ENCODE data around the gene PRSS2. TPM values are rescaled to one million over a fixed set of nuclear protein-coding genes. Genes with fewer than 3 reads are reported as not detected.

PRSS2 gene
- total RNA-seq, 1 donor from 2014 or later, result not detected

DNA sequence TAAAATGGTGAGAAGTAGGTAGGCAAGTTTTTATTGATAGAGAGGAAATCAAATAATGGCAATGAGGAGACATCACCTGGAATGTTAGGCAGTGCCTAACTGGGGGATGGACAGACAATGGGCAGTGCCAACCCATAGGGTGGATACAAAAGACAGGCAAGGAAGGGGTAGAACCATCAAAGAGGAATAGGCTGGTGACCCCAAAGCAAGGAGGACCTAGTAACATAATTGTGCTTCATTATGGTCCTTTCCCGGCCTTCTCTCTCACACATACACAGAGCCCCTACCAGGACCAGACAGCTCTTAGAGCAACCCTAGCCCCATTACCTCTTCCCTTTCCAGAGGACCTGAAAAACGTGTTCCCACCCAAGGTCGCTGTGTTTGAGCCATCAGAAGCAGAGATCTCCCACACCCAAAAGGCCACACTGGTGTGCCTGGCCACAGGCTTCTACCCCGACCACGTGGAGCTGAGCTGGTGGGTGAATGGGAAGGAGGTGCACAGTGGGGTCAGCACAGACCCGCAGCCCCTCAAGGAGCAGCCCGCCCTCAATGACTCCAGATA is 30.0 kb downstream of the PRSS2 start:
- H3K4me1 Mint-ChIP-seq (ENCODE audit: low read depth, unreplicated experiment), result peaks cover 6% of the 10 kb centered on the region
- DNase-seq, result no peak
- peaks cover 20% of the 10 kb centered on the region for H3K27me3 Mint-ChIP-seq (ENCODE audit: unreplicated experiment)

DNA sequence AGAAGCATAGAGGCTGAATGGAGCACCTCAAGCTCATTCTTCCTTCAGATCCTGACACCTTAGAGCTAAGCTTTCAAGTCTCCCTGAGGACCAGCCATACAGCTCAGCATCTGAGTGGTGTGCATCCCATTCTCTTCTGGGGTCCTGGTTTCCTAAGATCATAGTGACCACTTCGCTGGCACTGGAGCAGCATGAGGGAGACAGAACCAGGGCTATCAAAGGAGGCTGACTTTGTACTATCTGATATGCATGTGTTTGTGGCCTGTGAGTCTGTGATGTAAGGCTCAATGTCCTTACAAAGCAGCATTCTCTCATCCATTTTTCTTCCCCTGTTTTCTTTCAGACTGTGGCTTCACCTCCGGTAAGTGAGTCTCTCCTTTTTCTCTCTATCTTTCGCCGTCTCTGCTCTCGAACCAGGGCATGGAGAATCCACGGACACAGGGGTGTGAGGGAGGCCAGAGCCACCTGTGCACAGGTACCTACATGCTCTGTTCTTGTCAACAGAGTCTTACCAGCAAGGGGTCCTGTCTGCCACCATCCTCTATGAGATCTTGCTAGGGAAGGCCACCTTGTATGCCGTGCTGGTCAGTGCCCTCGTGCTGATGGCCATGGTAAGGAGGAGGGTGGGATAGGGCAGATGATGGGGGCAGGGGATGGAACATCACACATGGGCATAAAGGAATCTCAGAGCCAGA is 31.0 kb downstream of the PRSS2 start:
- TF ChIP-seq, protein P1, sequence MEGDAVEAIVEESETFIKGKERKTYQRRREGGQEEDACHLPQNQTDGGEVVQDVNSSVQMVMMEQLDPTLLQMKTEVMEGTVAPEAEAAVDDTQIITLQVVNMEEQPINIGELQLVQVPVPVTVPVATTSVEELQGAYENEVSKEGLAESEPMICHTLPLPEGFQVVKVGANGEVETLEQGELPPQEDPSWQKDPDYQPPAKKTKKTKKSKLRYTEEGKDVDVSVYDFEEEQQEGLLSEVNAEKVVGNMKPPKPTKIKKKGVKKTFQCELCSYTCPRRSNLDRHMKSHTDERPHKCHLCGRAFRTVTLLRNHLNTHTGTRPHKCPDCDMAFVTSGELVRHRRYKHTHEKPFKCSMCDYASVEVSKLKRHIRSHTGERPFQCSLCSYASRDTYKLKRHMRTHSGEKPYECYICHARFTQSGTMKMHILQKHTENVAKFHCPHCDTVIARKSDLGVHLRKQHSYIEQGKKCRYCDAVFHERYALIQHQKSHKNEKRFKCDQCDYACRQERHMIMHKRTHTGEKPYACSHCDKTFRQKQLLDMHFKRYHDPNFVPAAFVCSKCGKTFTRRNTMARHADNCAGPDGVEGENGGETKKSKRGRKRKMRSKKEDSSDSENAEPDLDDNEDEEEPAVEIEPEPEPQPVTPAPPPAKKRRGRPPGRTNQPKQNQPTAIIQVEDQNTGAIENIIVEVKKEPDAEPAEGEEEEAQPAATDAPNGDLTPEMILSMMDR (IDR thresholded peaks at IDR 0.05; ENCODE audit: partially characterized antibody, unreplicated experiment), result no peak
- peaks cover 11% of the 10 kb centered on the region for H3K27me3 Mint-ChIP-seq (ENCODE audit: unreplicated experiment)
- no peak for DNase-seq
- H3K4me3 Mint-ChIP-seq (ENCODE audit: unreplicated experiment), result no peak overlapping the region
- no peaks in the 10 kb centered on the region for H3K36me3 Mint-ChIP-seq (ENCODE audit: unreplicated experiment)
- H3K9me3 Mint-ChIP-seq (ENCODE audit: unreplicated experiment), result peaks cover 7% of the 10 kb centered on the region
- peaks cover 5% of the 10 kb centered on the region for H3K4me1 Mint-ChIP-seq (ENCODE audit: low read depth, unreplicated experiment)
- H3K27ac Mint-ChIP-seq (ENCODE audit: unreplicated experiment), result no peak overlapping the region

More for the DNA sequence above, 30.0 kb downstream of the PRSS2 start:
- Mint-ChIP-seq H3K4me3 (ENCODE audit: unreplicated experiment) (no peak overlapping the region), H3K9me3 (ENCODE audit: unreplicated experiment) (peaks cover 9% of the 10 kb centered on the region), H3K27ac (ENCODE audit: unreplicated experiment) (no peak overlapping the region), H3K36me3 (ENCODE audit: unreplicated experiment) (no peaks in the 10 kb centered on the region)
- TF ChIP-seq, protein P1 (IDR thresholded peaks at IDR 0.05; ENCODE audit: partially characterized antibody, unreplicated experiment), result no peak

DNA sequence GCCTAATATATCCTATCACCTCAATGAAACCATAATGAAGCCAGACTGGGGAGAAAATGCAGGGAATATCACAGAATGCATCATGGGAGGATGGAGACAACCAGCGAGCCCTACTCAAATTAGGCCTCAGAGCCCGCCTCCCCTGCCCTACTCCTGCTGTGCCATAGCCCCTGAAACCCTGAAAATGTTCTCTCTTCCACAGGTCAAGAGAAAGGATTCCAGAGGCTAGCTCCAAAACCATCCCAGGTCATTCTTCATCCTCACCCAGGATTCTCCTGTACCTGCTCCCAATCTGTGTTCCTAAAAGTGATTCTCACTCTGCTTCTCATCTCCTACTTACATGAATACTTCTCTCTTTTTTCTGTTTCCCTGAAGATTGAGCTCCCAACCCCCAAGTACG is 31.5 kb downstream of the PRSS2 start:
- no peaks in the 10 kb centered on the region for H3K36me3 Mint-ChIP-seq (ENCODE audit: unreplicated experiment)
- DNase-seq, result no peak
- no peak overlapping the region for H3K4me3 Mint-ChIP-seq (ENCODE audit: unreplicated experiment)
- H3K27ac Mint-ChIP-seq (ENCODE audit: unreplicated experiment), result no peak overlapping the region
- peaks cover 11% of the 10 kb centered on the region for H3K27me3 Mint-ChIP-seq (ENCODE audit: unreplicated experiment)
- TF ChIP-seq, protein P1 (IDR thresholded peaks at IDR 0.05; ENCODE audit: partially characterized antibody, unreplicated experiment), result no peak
- H3K4me1 Mint-ChIP-seq (ENCODE audit: low read depth, unreplicated experiment), result peaks cover 5% of the 10 kb centered on the region
- H3K9me3 Mint-ChIP-seq (ENCODE audit: unreplicated experiment), result peaks cover 7% of the 10 kb centered on the region

DNA sequence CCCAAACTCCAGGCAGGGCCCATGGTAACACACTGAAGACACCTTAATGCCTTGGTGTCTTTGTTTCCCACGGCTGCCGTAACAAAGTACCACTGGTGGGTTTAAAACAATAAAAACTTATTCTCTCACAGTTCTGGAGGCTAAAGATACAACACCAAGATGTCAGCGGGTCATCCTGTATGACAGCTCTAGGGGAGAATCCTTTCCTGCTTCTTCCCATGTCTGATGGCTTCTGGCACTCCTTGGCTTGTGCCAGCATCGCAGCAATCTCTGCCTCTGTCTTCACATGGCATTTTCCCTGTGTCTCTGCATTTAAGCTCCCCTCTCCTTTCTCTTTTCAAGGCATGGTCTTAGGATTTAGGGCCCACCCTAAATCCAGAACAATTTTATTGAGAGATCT is 33.1 kb downstream of the PRSS2 start:
- TF ChIP-seq, protein P1 (IDR thresholded peaks at IDR 0.05; ENCODE audit: partially characterized antibody, unreplicated experiment), result no peak
- no peaks in the 10 kb centered on the region for H3K36me3 Mint-ChIP-seq (ENCODE audit: unreplicated experiment)
- H3K27ac Mint-ChIP-seq (ENCODE audit: unreplicated experiment), result no peak overlapping the region
- no peaks in the 10 kb centered on the region for H3K4me1 Mint-ChIP-seq (ENCODE audit: low read depth, unreplicated experiment)
- H3K27me3 Mint-ChIP-seq (ENCODE audit: unreplicated experiment), result peaks cover 6% of the 10 kb centered on the region
- peaks cover 3% of the 10 kb centered on the region for H3K9me3 Mint-ChIP-seq (ENCODE audit: unreplicated experiment)
- H3K4me3 Mint-ChIP-seq (ENCODE audit: unreplicated experiment), result no peak overlapping the region
- DNase-seq, result no peak

DNA sequence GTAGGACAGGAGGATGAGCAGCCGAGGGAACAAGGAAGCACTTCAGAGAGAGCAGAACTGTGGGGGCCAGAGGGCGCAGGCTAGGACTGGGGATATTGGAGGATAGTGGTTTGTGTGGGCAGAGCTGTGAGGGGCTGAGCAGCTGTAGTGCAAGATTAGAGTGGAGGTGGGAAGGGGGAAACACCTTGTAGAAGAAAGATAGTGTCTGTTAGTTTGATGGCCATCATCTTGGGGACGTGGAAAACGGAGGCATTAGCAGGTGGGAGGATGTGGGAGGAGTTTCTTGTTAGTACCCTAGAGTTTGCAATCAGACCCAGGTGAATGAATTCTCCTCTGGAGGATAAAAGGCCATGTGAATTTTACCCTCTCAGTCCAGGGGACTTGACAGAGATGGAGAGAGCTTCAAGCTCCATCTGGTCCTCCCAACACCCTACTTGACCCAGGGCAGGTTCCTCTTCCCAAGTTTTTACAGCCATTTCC is 34.0 kb downstream of the PRSS2 start:
- TF ChIP-seq, protein P1 (IDR thresholded peaks at IDR 0.05; ENCODE audit: partially characterized antibody, unreplicated experiment), result no peak
- no peaks in the 10 kb centered on the region for H3K4me1 Mint-ChIP-seq (ENCODE audit: low read depth, unreplicated experiment)
- peaks cover 4% of the 10 kb centered on the region for H3K27me3 Mint-ChIP-seq (ENCODE audit: unreplicated experiment)
- no peak overlapping the region for H3K4me3 Mint-ChIP-seq (ENCODE audit: unreplicated experiment)
- H3K27ac Mint-ChIP-seq (ENCODE audit: unreplicated experiment), result no peak overlapping the region
- H3K9me3 Mint-ChIP-seq (ENCODE audit: unreplicated experiment), result peaks cover 3% of the 10 kb centered on the region
- DNase-seq, result no peak
- H3K36me3 Mint-ChIP-seq (ENCODE audit: unreplicated experiment), result no peaks in the 10 kb centered on the region
